ENCODE measurements around the gene EHF. TPM values are rescaled to one million over a fixed set of nuclear protein-coding genes. Genes with fewer than 3 reads are reported as not detected.

EHF gene
- total and polyA plus RNA-seq, 10 donors = 0.02 to 1.8 (median 0.40) TPM; not detected in 2

GRCh38 chr11:34646431-34646830 lies 25.5 kb downstream of the EHF start:
- H3K27me3 ChIP-seq (replicated peaks in 1 of 7) = no peaks in the 10 kb centered on the region
- H3K4me1 ChIP-seq = peaks cover 0 to 16% (median 14%) of the 10 kb centered on the region in 6 donors
- no peak for TF ChIP-seq POLR2A (IDR thresholded peaks at IDR 0.05)
- no peak for TF ChIP-seq CTCF (IDR thresholded peaks at IDR 0.05 in 8 of 11, conservative IDR thresholded peaks at IDR 0.05 in 3 of 11)
- TF ChIP-seq POLR2AphosphoS5 (IDR thresholded peaks at IDR 0.05) = no peak
- no peak for DNase-seq
- 91 to 97% (median 96%) methylated on average over 8 of the region's 8 CpGs for WGBS, 5 donors
- intact Hi-C loops (cut with DNase I; ENCODE audit: low total_unique reads) = no loop called here
- no peaks in the 10 kb centered on the region for H3K9me3 ChIP-seq
- no peaks in the 10 kb centered on the region for H3K36me3 ChIP-seq
- H3K27ac ChIP-seq = no peak overlapping the region
- no peak overlapping the region for H3K4me3 ChIP-seq

GRCh38 chr11:34647131-34647530 lies 26.2 kb downstream of the EHF start:
- no peak overlapping the region for H3K4me3 ChIP-seq
- H3K4me1 ChIP-seq = peaks cover 0 to 23% (median 15%) of the 10 kb centered on the region in 6 donors
- H3K27me3 ChIP-seq (replicated peaks in 1 of 7) = no peaks in the 10 kb centered on the region
- intact Hi-C loops (cut with DNase I; ENCODE audit: low total_unique reads) = no loop called here
- H3K9me3 ChIP-seq = no peaks in the 10 kb centered on the region
- H3K36me3 ChIP-seq = no peaks in the 10 kb centered on the region
- DNase-seq = no peak
- TF ChIP-seq POLR2AphosphoS5 (IDR thresholded peaks at IDR 0.05) = no peak
- no peak for TF ChIP-seq POLR2A (IDR thresholded peaks at IDR 0.05)
- no peak for TF ChIP-seq CTCF (IDR thresholded peaks at IDR 0.05 in 8 of 11, conservative IDR thresholded peaks at IDR 0.05 in 3 of 11)
- WGBS, 5 donors = 51 to 78% (median 71%) methylated on average over 2 of the region's 2 CpGs
- no peak overlapping the region for H3K27ac ChIP-seq

GRCh38 chr11:34647532-34647931 lies 26.6 kb downstream of the EHF start:
- Histone ChIP-seq H3K4me3 (no peak overlapping the region), H3K9me3 (no peaks in the 10 kb centered on the region), H3K36me3 (no peaks in the 10 kb centered on the region), H3K27ac (no peak overlapping the region), H3K4me1 (peaks cover 0 to 27% (median 15%) of the 10 kb centered on the region in 6 donors), H3K27me3 (replicated peaks in 1 of 7) (no peaks in the 10 kb centered on the region)
- no peak for TF ChIP-seq POLR2AphosphoS5 (IDR thresholded peaks at IDR 0.05)
- TF ChIP-seq CTCF (IDR thresholded peaks at IDR 0.05 in 8 of 11, conservative IDR thresholded peaks at IDR 0.05 in 3 of 11) = no peak
- TF ChIP-seq POLR2A (IDR thresholded peaks at IDR 0.05) = no peak
- DNase-seq = no peak
- intact Hi-C loops (cut with DNase I; ENCODE audit: low total_unique reads) = no loop called here
- 83 to 100% (median 97%) methylated on average over 3 of the region's 3 CpGs for WGBS, 5 donors

GRCh38 chr11:34648036-34648435 lies 27.1 kb downstream of the EHF start:
- Histone ChIP-seq H3K27me3 (replicated peaks in 1 of 7) (no peaks in the 10 kb centered on the region), H3K4me3 (no peak overlapping the region), H3K27ac (no peak overlapping the region), H3K36me3 (no peaks in the 10 kb centered on the region), H3K9me3 (no peaks in the 10 kb centered on the region), H3K4me1 (peaks cover 0 to 32% (median 15%) of the 10 kb centered on the region in 6 donors)
- TF ChIP-seq POLR2A (IDR thresholded peaks at IDR 0.05) (no peak), POLR2AphosphoS5 (IDR thresholded peaks at IDR 0.05) (no peak), CTCF (IDR thresholded peaks at IDR 0.05 in 8 of 11, conservative IDR thresholded peaks at IDR 0.05 in 3 of 11) (no peak)
- intact Hi-C loops (cut with DNase I; ENCODE audit: low total_unique reads) = no loop called here
- DNase-seq = no peak
- WGBS, 5 donors = 96 to 100% (median 100%) methylated on average over 1 of the region's 1 CpG

Measured in spleen (tissue), 11 donors.